Activated naive CD4-positive, alpha-beta T cell treated with anti-CD3 and anti-CD28 coated beads, Interleukin-2, amount 50 U/mL, for 24 hours (primary cell): Measurements from ENCODE around the gene SPAG17.

Source experiments
- H3K27ac Mint-ChIP-seq: one replicate; pipeline ENCODE4 v1.8.0; 2021; ENCODE audit warnings: mild to moderate bottlenecking, mixed read lengths
- H3K27me3 Mint-ChIP-seq: one replicate; pipeline ENCODE4 v1.8.0; 2021; ENCODE audit warnings: mixed read lengths
- H3K36me3 Mint-ChIP-seq: one replicate; pipeline ENCODE4 v1.8.0; 2021; ENCODE audit warnings: mixed read lengths
- H3K4me1 Mint-ChIP-seq: one replicate; pipeline ENCODE4 v1.8.0; 2021; ENCODE audit warnings: mixed read lengths
- H3K4me3 Mint-ChIP-seq: one replicate; pipeline ENCODE4 v1.8.0; 2021; ENCODE audit warnings: mild to moderate bottlenecking, mixed read lengths
- H3K9me3 Mint-ChIP-seq: one replicate; pipeline ENCODE4 v1.8.0; 2021; ENCODE audit warnings: mixed read lengths

The SPAG17 gene

DNA sequence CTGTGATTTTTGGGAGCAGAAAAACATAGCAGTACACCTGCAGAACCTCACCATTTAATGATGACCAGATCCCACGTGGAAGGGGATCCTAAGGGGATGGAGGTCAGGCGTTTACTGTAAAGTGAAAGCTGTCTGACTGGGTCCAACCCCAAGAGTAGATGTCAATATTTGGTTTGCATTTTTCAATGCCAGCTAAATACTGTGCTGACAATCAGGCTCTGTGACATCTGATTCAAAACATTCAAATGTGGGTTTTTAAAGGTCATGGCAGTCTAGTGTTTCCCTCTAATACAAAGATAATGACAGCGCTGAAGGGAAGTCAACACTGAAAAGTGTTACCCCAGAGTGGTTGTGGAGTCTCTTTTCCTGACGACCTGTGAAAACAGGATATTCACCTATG is 68.1 kb downstream of the SPAG17 start:
- no peak overlapping the region for H3K4me3 Mint-ChIP-seq
- H3K27ac Mint-ChIP-seq = no peak overlapping the region
- H3K9me3 Mint-ChIP-seq = no peaks in the 10 kb centered on the region
- peaks cover 2% of the 10 kb centered on the region for H3K27me3 Mint-ChIP-seq
- H3K4me1 Mint-ChIP-seq = no peaks in the 10 kb centered on the region
- no peaks in the 10 kb centered on the region for H3K36me3 Mint-ChIP-seq

DNA sequence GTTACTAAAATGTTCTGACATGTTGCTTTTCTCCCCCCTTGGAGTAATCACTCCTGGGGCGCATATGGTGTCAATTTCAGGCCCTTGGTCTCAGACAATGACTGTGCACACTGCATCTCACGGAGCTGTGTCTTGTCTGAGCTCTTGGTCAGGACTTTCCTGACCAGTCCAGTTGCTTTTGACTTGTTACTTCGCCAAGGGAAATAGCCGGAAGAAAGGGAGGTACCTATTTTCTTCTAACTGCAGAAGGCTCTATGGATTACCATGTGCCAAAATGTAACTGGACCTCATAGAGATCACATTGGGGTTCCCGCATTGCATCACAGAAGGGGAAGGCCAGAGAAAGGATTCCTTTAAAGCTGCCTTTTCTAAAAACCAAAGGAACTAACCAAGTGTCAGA is 68.6 kb downstream of the SPAG17 start:
- no peak overlapping the region for H3K27ac Mint-ChIP-seq
- H3K9me3 Mint-ChIP-seq = no peaks in the 10 kb centered on the region
- H3K36me3 Mint-ChIP-seq = no peaks in the 10 kb centered on the region
- peaks cover 2% of the 10 kb centered on the region for H3K27me3 Mint-ChIP-seq
- no peak overlapping the region for H3K4me3 Mint-ChIP-seq
- no peaks in the 10 kb centered on the region for H3K4me1 Mint-ChIP-seq

DNA sequence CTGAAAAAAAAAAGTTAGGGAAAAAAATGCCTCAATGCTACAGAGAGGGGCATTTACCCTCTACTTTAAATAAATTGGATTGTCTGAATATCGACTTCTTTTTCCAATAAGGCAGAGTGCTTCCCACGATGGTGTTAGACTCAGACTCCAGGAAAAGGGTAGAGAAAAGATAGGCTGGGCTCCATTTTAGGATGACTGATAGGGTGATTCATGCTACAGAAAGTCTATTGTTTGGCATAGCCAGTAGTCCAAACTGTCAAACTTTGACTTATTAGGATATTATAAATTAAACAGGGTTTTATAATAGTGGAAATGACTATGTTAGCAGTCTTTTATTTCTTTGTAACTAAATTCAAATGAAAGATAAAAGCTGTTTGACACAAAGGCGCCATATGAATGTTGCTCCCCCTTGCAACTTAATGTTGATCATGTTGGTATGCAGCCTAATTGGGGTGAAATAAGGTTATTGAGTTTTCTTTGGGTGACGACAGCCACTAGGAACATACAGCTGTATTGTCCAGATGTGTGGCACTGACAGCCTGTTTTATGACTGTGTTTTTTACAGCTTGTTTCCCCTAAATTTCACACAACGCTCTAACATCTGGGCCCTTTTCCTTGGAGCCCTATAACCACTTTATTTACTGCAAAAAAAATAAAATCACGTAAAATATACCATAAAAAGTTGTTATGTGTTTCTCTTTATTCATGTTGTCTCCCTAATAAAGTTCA is 69.3 kb downstream of the SPAG17 start:
- Mint-ChIP-seq H3K4me3 (no peak overlapping the region), H3K27ac (no peak overlapping the region), H3K4me1 (no peaks in the 10 kb centered on the region), H3K36me3 (no peaks in the 10 kb centered on the region), H3K9me3 (no peaks in the 10 kb centered on the region), H3K27me3 (peaks cover 2% of the 10 kb centered on the region)

DNA sequence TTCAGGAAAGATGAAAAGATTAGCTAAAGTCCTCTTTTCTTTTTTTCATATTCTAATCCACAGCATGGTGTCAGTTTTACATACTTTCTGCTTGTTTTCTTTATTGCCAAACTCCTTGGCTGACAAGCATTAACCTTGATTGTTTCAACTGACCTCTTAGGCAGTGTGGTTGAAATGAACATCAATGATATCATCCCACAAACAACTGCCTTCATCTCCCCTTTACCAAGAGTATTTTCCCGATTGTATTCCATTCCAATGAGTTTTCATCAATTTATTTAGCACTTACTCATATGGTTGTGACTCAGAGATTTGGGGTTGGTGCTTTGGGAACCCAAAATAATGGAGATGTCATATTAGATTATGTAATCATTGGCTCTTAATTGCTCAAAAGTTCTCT is 71.8 kb downstream of the SPAG17 start:
- no peak overlapping the region for H3K27ac Mint-ChIP-seq
- no peaks in the 10 kb centered on the region for H3K4me1 Mint-ChIP-seq
- peaks cover 3% of the 10 kb centered on the region for H3K27me3 Mint-ChIP-seq
- no peaks in the 10 kb centered on the region for H3K36me3 Mint-ChIP-seq
- no peaks in the 10 kb centered on the region for H3K9me3 Mint-ChIP-seq
- no peak overlapping the region for H3K4me3 Mint-ChIP-seq

DNA sequence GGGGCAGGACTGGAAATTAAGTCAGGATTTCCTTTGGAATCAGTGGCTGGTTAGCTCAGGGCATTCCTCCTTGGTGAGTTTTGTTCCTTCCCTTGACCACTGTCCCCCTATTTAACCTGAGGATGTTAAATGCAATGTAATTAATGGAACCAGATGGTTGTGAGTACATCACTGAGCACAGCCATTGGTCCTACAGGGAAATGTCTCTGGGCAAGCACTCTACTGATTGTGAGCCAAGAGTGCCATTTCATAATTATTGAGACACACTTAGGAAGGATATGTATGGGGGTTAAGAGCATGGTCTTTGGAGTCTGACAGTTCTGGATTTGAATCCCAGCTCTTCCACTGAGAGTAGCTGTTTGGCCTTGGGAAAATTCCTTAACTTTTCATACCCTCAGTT is 74.4 kb downstream of the SPAG17 start:
- Mint-ChIP-seq H3K4me1 (no peaks in the 10 kb centered on the region), H3K4me3 (no peak overlapping the region), H3K9me3 (no peaks in the 10 kb centered on the region), H3K36me3 (no peaks in the 10 kb centered on the region), H3K27me3 (peaks cover 1% of the 10 kb centered on the region), H3K27ac (no peak overlapping the region)

DNA sequence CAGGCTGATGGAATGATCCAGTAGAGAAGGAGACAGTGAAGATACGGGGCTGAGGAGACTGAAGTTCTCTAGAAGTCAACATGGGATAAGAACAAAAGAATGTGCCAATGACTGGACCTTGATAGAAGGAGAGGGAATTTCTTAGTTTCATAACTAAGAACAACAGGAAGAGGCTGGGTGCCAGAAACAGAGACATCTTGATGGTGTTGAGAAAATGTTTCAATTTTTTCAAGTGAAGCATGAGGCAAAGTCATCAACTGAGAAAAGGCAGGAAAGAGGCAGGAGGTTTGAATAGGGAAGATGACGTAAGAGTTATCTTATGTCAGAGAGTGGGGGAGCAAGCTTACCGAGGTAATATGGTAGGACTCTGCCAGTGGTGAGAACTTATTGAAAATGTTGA is 80.1 kb downstream of the SPAG17 start:
- Mint-ChIP-seq H3K4me1 (no peaks in the 10 kb centered on the region), H3K27ac (no peak overlapping the region), H3K9me3 (no peaks in the 10 kb centered on the region), H3K27me3 (peaks cover 1% of the 10 kb centered on the region), H3K36me3 (no peaks in the 10 kb centered on the region), H3K4me3 (no peak overlapping the region)

- Mint-ChIP-seq H3K9me3 (no peaks in the 10 kb centered on the region), H3K36me3 (no peaks in the 10 kb centered on the region), H3K4me3 (no peak overlapping the region), H3K27me3 (no peaks in the 10 kb centered on the region), H3K4me1 (no peaks in the 10 kb centered on the region), H3K27ac (no peak overlapping the region)
Observed at GRCh38 chr1:118102445-118102844, 82.6 kb downstream of the SPAG17 start.

GRCh38 chr1:118101999-118102398 is 83.0 kb downstream of the SPAG17 start:
- Mint-ChIP-seq H3K36me3 (no peaks in the 10 kb centered on the region), H3K9me3 (no peaks in the 10 kb centered on the region), H3K4me1 (no peaks in the 10 kb centered on the region), H3K27me3 (no peaks in the 10 kb centered on the region), H3K27ac (no peak overlapping the region), H3K4me3 (no peak overlapping the region)

DNA sequence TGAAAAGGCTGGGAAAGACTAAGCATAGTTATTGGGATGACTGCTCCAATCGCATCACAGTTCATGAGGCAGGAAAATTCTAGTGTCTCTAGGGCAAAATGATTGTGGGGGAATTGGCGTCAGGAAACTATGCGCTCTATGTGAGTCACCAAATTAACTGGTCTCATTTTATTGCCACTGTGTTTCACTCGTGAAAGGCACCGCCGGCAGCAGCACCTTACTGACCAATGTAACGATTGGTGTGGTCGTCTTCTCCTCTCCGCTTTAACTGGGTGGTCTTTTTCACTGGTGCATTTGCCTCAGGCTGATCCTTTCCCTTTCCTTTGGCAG is 83.5 kb downstream of the SPAG17 start:
- Mint-ChIP-seq H3K9me3 (no peaks in the 10 kb centered on the region), H3K4me3 (no peak overlapping the region), H3K4me1 (no peaks in the 10 kb centered on the region), H3K27me3 (no peaks in the 10 kb centered on the region), H3K27ac (no peak overlapping the region), H3K36me3 (no peaks in the 10 kb centered on the region)

- no peak overlapping the region for H3K27ac Mint-ChIP-seq
- H3K27me3 Mint-ChIP-seq = peaks cover 3% of the 10 kb centered on the region
- no peak overlapping the region for H3K4me3 Mint-ChIP-seq
- no peaks in the 10 kb centered on the region for H3K4me1 Mint-ChIP-seq
- no peaks in the 10 kb centered on the region for H3K36me3 Mint-ChIP-seq
- H3K9me3 Mint-ChIP-seq = no peaks in the 10 kb centered on the region
Observed at GRCh38 chr1:118100686-118101514, 84.1 kb downstream of the SPAG17 start.

DNA sequence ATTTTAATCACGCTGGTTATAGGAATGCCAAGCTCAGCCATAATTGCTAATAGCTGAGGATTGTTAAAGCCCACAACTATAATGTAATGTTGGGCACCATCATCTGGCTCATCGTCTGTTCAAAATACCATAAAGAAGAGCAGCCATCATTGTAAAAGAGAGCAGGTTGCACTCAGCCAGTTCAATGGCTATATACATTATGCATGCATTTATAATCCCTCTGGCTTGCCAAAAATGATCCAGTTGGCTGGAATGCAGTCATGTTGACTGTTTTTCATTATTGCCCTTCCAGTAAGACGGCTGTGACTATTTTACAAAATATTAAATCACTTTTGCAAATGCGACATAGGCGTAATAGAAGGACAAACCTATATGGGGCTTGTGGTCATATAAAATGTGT is 85.3 kb downstream of the SPAG17 start:
- Mint-ChIP-seq H3K9me3 (no peaks in the 10 kb centered on the region), H3K4me1 (no peaks in the 10 kb centered on the region), H3K27me3 (peaks cover 3% of the 10 kb centered on the region), H3K4me3 (no peak overlapping the region), H3K27ac (no peak overlapping the region), H3K36me3 (no peaks in the 10 kb centered on the region)

DNA sequence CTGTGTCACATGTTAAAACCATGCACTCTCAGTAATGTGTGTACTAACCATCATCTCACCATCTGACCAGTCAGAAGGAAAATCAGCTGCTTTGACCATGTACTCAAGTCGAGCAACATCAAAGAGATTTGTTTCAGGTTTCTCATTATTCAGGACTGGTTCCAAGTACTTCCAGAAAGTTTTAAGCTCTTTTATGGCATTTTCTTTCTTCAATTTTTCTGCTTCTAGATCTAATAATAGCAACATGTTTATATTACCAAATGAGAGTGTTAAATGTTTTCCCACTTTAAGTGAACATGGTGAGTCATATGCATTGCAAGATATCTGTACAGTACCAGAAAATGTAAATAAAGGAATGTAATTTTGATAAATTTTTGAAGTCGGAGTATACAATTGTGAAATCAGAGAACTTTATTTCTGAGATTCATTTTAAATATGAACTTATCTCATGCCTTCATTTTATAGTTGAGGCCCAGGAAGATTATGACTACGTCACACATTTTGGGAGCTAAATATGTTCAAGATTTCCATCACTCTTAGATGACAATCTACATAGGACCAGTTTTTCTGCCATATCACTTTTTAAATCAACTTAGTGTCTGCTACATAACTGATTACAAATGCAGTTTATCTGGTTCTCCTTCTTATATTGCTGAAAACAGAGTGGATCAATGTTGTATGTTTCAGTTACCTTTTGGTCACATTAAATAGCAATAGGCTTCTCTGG is 87.2 kb downstream of the SPAG17 start:
- peaks cover 3% of the 10 kb centered on the region for H3K27me3 Mint-ChIP-seq
- H3K4me1 Mint-ChIP-seq = no peaks in the 10 kb centered on the region
- H3K27ac Mint-ChIP-seq = no peak overlapping the region
- no peaks in the 10 kb centered on the region for H3K9me3 Mint-ChIP-seq
- no peaks in the 10 kb centered on the region for H3K36me3 Mint-ChIP-seq
- no peak overlapping the region for H3K4me3 Mint-ChIP-seq

GRCh38 chr1:118093017-118093416 is 92.0 kb downstream of the SPAG17 start:
- Mint-ChIP-seq H3K9me3 (no peaks in the 10 kb centered on the region), H3K36me3 (no peaks in the 10 kb centered on the region), H3K27me3 (peaks cover 3% of the 10 kb centered on the region), H3K4me3 (no peak overlapping the region), H3K27ac (no peak overlapping the region), H3K4me1 (no peaks in the 10 kb centered on the region)

GRCh38 chr1:118090130-118090529 is 94.9 kb downstream of the SPAG17 start:
- H3K27ac Mint-ChIP-seq = no peak overlapping the region
- H3K27me3 Mint-ChIP-seq = no peaks in the 10 kb centered on the region
- no peaks in the 10 kb centered on the region for H3K9me3 Mint-ChIP-seq
- no peak overlapping the region for H3K4me3 Mint-ChIP-seq
- no peaks in the 10 kb centered on the region for H3K36me3 Mint-ChIP-seq
- H3K4me1 Mint-ChIP-seq = no peaks in the 10 kb centered on the region

- Mint-ChIP-seq H3K4me1 (no peaks in the 10 kb centered on the region), H3K27ac (no peak overlapping the region), H3K9me3 (peaks cover 4% of the 10 kb centered on the region), H3K36me3 (no peaks in the 10 kb centered on the region), H3K4me3 (no peak overlapping the region), H3K27me3 (peaks cover 7% of the 10 kb centered on the region)
Observed at GRCh38 chr1:118085365-118085764, 99.7 kb downstream of the SPAG17 start.

- peaks cover 4% of the 10 kb centered on the region for H3K9me3 Mint-ChIP-seq
- no peak overlapping the region for H3K4me3 Mint-ChIP-seq
- no peaks in the 10 kb centered on the region for H3K36me3 Mint-ChIP-seq
- H3K4me1 Mint-ChIP-seq = no peaks in the 10 kb centered on the region
- peaks cover 8% of the 10 kb centered on the region for H3K27me3 Mint-ChIP-seq
- no peak overlapping the region for H3K27ac Mint-ChIP-seq
Observed at GRCh38 chr1:118084400-118084799, 100.6 kb downstream of the SPAG17 start.
